Measurements from ENCODE around the gene HTRA2.

The HTRA2 gene

DNA sequence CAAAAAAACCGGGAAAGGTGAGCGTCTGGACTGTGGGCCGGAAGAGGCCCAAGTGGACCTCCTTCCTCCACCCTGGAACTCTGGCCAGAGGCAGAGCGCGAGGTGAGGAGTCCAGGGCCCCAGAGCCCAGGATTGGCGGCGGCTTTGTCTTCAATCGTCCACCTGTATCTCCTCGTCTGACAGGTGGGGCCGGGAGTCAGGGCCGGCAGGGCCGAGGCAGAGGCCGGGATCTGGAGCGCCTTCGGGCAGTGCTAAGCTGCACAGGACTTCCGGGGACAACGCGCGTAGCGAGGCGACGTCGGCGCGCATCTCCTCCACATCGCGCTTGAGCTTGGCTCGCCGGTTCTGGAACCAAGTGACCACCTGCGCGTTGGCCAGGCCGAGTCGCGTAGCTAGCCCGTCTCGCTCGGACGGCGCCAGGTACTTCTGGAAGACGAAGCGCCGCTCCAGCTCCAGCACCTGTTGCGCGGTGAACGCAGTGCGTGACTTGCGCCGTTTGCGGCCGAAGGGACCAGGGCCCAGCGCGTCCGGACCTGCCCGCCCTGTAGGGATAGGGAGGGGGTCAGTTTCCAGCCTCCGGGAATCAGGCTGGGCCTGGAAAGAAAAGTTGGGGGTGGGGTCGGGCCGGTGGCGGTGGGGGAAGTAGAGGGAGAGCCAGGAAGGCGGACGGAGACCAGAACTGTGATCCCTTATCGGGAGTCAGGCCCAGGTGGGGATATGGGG lies 31.8 kb upstream of the HTRA2 start:
- H3K4me3 ChIP-seq (ENCODE audit: low read depth, low read length) = peak overlapping the region; percentile 26
- TF ChIP-seq, protein P1, sequence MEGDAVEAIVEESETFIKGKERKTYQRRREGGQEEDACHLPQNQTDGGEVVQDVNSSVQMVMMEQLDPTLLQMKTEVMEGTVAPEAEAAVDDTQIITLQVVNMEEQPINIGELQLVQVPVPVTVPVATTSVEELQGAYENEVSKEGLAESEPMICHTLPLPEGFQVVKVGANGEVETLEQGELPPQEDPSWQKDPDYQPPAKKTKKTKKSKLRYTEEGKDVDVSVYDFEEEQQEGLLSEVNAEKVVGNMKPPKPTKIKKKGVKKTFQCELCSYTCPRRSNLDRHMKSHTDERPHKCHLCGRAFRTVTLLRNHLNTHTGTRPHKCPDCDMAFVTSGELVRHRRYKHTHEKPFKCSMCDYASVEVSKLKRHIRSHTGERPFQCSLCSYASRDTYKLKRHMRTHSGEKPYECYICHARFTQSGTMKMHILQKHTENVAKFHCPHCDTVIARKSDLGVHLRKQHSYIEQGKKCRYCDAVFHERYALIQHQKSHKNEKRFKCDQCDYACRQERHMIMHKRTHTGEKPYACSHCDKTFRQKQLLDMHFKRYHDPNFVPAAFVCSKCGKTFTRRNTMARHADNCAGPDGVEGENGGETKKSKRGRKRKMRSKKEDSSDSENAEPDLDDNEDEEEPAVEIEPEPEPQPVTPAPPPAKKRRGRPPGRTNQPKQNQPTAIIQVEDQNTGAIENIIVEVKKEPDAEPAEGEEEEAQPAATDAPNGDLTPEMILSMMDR (IDR thresholded peaks at IDR 0.05; ENCODE audit: borderline replicate concordance, insufficient read depth, low read depth, low read length) = no peak

DNA sequence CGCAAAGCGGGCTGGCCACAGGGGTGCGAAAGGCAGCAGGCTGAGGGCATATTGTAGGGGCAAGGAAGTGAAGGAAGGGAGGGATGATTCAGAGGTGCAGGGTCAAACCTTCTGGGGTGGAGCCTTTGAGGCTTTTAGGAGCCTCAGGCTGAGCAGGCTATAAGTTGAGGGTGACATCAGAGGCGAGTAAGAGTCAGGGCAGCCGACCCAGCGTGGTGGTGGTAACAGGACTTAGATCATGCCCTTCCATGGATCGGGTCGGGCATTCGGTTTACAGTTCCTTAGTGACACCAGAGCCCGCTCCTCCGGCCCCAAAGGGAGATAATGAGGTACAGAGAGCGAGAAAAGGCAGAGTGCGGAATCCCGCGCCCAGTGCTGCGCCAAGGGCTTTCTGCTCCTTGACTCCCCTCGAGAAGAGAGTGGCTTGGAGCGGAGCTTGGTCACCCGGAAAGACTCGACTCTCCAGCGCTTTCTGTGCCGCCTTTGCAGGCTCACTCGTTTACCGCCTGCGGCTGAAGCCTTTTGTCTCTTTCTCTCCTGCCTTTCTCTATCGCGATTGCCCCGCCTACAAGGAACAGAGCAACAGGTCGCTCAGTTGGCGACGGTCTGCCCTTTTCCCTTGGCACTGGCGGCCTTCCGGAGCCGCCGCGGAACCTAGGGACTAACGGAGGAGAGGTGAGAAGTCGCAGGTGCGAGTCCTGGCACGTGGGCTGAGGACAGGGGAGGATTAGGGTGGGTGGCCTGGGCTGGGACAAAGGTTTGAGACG lies 31.1 kb upstream of the HTRA2 start:
- TF ChIP-seq, protein P1 (IDR thresholded peaks at IDR 0.05; ENCODE audit: borderline replicate concordance, insufficient read depth, low read depth, low read length) = no peak
- peak overlapping the region; percentile 26 for H3K4me3 ChIP-seq (ENCODE audit: low read depth, low read length)

DNA sequence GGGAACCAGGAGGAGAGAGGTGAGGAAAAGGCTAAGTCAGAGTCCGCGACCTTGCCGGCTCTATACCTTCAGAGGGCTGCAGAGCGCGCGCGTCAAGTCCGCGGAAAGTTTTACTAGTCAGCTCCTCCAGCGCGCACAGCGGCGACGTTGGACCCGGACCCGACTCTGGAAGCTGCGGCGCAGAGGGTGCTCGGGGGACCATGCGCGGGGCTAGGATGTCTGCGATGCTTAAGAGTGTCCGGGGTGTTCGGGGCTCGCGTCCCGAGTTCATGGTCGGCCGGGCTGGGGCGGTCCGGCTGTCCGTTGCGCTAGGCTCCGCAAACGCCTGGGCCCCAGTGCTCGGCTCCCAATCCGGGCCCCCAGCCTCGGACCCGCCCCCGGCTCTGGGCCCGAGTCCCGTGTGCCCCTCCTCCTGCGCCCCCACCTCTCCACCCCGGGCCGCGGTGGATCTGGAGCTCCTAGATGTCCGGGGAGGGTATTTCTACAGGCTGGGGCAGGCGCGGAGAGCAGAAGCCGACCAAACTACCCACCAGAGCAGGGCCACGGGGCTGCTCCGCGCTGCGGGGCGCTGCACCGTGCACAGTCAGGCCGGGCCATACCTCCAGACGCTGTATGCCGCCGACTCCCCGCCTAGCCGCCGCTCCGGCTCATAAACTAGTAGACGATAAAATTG lies 30.3 kb upstream of the HTRA2 start, which contains the start of gene LBX2:
LBX2 (minus strand) TSS at position 337 of the 673 bp plus-strand sequence; CDS start at position 271, 66 bp downstream.
- H3K4me3 ChIP-seq (ENCODE audit: low read depth, low read length) = peak within 1 kb of the TSS; percentile 26
- TF ChIP-seq, protein P1 (IDR thresholded peaks at IDR 0.05; ENCODE audit: borderline replicate concordance, insufficient read depth, low read depth, low read length) = no peak

DNA sequence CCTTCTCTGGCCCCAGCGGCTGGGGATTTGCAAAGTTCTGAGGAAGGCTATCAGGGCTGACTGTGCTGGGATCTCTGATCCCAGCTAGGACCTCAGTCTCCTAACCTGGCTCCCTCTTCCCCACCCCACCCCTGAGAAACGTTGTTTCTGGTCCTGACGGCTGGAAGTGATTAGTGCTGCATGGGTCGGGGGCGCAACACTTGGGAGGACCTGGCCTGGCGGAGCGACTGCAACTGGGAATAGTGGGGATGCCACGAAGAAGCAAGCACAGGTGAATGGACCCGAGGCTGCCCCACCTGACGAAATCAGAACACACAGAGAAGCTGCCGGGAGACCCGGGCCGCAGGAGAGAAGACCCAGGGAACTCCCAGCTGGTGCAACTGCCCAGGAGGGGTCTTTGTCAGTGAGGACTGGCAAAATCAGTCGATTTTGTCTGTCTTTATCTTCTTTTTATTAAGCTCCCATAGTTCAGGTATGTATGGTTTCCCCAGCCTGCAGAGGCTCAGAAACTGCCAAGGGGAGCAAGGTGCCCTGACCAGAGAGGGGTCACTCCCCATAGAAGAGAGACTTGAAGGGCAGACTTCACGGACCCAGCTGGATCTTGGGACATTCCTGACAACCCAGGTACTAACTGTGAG lies 29.7 kb upstream of the HTRA2 start:
- no peak overlapping the region for H3K4me3 ChIP-seq (ENCODE audit: low read depth, low read length)
- TF ChIP-seq, protein P1 (IDR thresholded peaks at IDR 0.05; ENCODE audit: borderline replicate concordance, insufficient read depth, low read depth, low read length) = no peak

DNA sequence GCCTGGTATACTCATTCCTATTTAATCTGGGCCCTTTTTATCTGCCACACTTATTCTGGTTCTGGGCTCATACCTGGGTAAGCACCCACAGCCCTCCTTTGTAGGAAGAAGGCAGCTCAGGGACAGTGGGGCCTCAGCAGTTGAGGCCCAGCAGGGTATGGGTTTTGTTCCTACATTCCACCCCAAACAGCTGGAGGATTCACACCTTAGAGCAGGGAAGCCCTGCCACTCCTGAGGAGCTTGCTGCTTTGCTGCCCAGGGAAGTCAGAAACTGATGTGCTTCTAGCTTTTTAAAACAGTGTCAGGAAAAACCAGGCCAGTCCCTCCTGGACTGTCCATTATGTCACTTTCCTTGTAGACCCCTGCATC lies 29.2 kb upstream of the HTRA2 start:
- TF ChIP-seq, protein P1 (IDR thresholded peaks at IDR 0.05; ENCODE audit: borderline replicate concordance, insufficient read depth, low read depth, low read length) = no peak
- H3K4me3 ChIP-seq (ENCODE audit: low read depth, low read length) = no peak overlapping the region

DNA sequence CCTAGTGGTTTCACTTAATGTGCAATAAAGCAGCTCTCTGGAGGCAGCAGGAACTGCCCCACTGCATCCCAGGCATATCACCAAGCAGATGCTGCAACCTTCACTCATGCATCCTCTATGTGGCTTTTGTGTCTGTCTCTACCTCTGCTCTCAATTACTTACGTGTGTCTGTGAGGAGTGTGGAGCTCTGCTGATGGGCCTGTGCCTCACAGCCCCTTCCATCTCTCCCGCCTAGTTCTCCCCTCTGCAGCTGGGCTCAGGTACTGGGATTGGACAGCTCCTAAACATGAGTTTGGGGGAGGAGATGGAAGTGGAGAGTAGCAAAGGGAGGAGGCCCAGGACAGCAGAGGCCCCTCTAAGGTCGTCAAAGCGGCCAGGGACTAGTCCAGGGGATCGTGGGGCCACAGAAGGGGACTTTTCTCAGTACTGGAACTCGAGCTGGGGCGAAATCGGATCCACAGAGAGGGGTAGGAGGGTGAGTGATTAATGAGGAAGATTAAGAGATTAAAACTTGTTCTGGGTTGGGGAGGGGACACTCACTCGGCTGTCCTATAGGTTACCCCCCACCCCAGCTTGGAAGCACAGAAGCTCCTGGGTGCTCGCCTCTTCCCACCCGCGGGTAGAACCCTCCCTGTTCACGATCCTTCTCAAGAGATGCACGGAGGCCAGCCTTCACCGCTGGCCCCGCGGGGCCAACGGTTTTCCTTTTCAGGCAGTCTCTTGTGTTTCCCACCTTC lies 28.2 kb upstream of the HTRA2 start:
- TF ChIP-seq, protein P1 (IDR thresholded peaks at IDR 0.05; ENCODE audit: borderline replicate concordance, insufficient read depth, low read depth, low read length) = no peak
- no peak overlapping the region for H3K4me3 ChIP-seq (ENCODE audit: low read depth, low read length)
